ENCODE results near the gene ZNF362. TPM values are rescaled to one million over a fixed set of nuclear protein-coding genes. Genes with fewer than 3 reads are reported as not detected.

ZNF362 gene
- total and polyA plus RNA-seq, 10 of the 15 experiments (the other 5 are each of a cell fraction or from before 2014, with no cell fraction given) = 0.74 to 22.8 (median 7.4) TPM

DNA sequence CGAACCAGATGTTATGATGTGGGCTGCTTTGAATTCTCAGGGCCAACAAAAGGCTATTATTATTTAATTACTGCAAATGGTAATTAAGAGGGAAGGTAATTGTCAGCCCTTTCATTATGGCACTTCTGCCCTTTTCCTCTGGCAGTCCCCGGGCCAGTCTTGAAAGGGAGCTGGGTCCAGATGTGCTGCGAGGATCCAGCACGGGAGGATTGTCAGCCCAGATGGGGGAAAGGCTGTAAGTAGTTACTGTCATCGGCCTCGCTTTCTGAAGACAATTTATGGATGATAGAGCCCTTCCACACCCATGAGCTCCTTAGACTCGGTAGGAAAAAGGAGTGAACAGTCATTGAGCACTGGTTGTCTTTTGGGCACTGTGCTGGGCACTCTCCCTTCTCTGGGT lies 8.7 kb upstream of the ZNF362 start:
- Histone ChIP-seq H3K4me3 (no peak overlapping the region), H3K36me3 (ENCODE audit: control insufficient read depth in 2 of 2, insufficient read depth in 2 of 2, low read length in 1 of 2) (no peaks in the 10 kb centered on the region), H3K27ac (ENCODE audit: control insufficient read depth, insufficient read depth) (no peak overlapping the region), H3K79me2 (ENCODE audit: control insufficient read depth, insufficient read depth, low read length) (no peaks in the 10 kb centered on the region), H3K9ac (ENCODE audit: control insufficient read depth, insufficient read depth, low read length) (no peak overlapping the region), H3K27me3 (replicated peaks in 1 of 2; ENCODE audit: control insufficient read depth in 2 of 2, insufficient read depth in 2 of 2, low read length in 1 of 2) (peaks cover 0 to 4% of the 10 kb centered on the region in 2 experiments; a peak in 1 of 4 replicates), H3K4me1 (ENCODE audit: control insufficient read depth, insufficient read depth, low read length) (no peaks in the 10 kb centered on the region), H2AFZ (ENCODE audit: control insufficient read depth, low read depth, low read length) (no peak overlapping the region), H3K4me2 (ENCODE audit: control insufficient read depth, insufficient read depth) (no peak overlapping the region), H3K9me3 (replicated peaks; ENCODE audit: control insufficient read depth, insufficient read depth, low read length) (no peaks in the 10 kb centered on the region), H4K20me1 (ENCODE audit: control insufficient read depth, insufficient read depth) (no peaks in the 10 kb centered on the region)
- TF ChIP-seq SRF (IDR thresholded peaks at IDR 0.05; ENCODE audit: low read depth in 2 of 2, low read length in 2 of 2) (no peak), POU2F2 (IDR thresholded peaks at IDR 0.05; ENCODE audit: borderline replicate concordance, low read depth, low read length) (no peak), EED (IDR thresholded peaks at IDR 0.05; ENCODE audit: low read depth) (no peak), NR2C1 (IDR thresholded peaks at IDR 0.05) (no peak), MEF2B (IDR thresholded peaks at IDR 0.05; ENCODE audit: partially characterized antibody, poor library complexity, severe bottlenecking) (no peak), IKZF1 (conservative IDR thresholded peaks at IDR 0.05) (no peak), RCOR1 (conservative IDR thresholded peaks at IDR 0.05; ENCODE audit: low read depth, low read length) (no peak), SUPT20H (IDR thresholded peaks at IDR 0.05; ENCODE audit: borderline replicate concordance, control insufficient read depth, low read depth, low read length) (no peak), JUND (IDR thresholded peaks at IDR 0.05; ENCODE audit: low read depth, low read length) (no peak), RB1 (IDR thresholded peaks at IDR 0.05; ENCODE audit: borderline replicate concordance) (no peak), RAD21 (IDR thresholded peaks at IDR 0.05; ENCODE audit: insufficient read depth, low read depth, low read length) (no peak), TARDBP (IDR thresholded peaks at IDR 0.05; ENCODE audit: borderline replicate concordance) (no peak)
- TF ChIP-seq, protein P1, sequence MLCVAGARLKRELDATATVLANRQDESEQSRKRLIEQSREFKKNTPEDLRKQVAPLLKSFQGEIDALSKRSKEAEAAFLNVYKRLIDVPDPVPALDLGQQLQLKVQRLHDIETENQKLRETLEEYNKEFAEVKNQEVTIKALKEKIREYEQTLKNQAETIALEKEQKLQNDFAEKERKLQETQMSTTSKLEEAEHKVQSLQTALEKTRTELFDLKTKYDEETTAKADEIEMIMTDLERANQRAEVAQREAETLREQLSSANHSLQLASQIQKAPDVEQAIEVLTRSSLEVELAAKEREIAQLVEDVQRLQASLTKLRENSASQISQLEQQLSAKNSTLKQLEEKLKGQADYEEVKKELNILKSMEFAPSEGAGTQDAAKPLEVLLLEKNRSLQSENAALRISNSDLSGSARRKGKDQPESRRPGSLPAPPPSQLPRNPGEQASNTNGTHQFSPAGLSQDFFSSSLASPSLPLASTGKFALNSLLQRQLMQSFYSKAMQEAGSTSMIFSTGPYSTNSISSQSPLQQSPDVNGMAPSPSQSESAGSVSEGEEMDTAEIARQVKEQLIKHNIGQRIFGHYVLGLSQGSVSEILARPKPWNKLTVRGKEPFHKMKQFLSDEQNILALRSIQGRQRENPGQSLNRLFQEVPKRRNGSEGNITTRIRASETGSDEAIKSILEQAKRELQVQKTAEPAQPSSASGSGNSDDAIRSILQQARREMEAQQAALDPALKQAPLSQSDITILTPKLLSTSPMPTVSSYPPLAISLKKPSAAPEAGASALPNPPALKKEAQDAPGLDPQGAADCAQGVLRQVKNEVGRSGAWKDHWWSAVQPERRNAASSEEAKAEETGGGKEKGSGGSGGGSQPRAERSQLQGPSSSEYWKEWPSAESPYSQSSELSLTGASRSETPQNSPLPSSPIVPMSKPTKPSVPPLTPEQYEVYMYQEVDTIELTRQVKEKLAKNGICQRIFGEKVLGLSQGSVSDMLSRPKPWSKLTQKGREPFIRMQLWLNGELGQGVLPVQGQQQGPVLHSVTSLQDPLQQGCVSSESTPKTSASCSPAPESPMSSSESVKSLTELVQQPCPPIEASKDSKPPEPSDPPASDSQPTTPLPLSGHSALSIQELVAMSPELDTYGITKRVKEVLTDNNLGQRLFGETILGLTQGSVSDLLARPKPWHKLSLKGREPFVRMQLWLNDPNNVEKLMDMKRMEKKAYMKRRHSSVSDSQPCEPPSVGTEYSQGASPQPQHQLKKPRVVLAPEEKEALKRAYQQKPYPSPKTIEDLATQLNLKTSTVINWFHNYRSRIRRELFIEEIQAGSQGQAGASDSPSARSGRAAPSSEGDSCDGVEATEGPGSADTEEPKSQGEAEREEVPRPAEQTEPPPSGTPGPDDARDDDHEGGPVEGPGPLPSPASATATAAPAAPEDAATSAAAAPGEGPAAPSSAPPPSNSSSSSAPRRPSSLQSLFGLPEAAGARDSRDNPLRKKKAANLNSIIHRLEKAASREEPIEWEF (IDR thresholded peaks at IDR 0.05; ENCODE audit: insufficient replicate concordance, low read depth, low read length) = no peak
- ChIA-PET RAD21 (ENCODE audit: unreplicated experiment) (no interaction called here), CTCF (no interaction called here), SMC1A (ENCODE audit: uncharacterized antibody, unreplicated experiment) (interaction anchor here (1.6 kb wide), 1 partner anchor 9 kb away, joined by 5 read pairs; no protein-coding TSS in a partner anchor), POLR2A (no interaction called here)
- no TSS peak for BruUV-seq (replicated peaks)
- WGBS (ENCODE audit: insufficient coverage, insufficient replicate concordance, low lambda C conversion rate, missing lambda C conversion rate) = 42% methylated on average over 7 of the region's 7 CpGs
- in situ Hi-C loops (cut with MboI) (no loop called here), intact Hi-C loops (cut with micrococcal nuclease; ENCODE audit: unreplicated experiment) (no loop called here)
- DNase-seq (ENCODE audit: low read depth, low spot score) (no peak), FAIRE-seq (no peak), ATAC-seq (no peak)

Measured in GM12878 (cell line).